HEK293 (cell line): ENCODE data around the gene MRTFA.

Experiments used
- CTCF ChIA-PET: fragments of 350-600 bp; formaldehyde crosslinking; extraction: SDS; loops from one replicate; lab custom pipeline; 2021; ENCODE audit warnings: antibody characterized with exemption; lab: Yijun Ruan, JAX
- POLR2A ChIA-PET: fragments of 300-600 bp; formaldehyde crosslinking; extraction: SDS; loops from one replicate; lab custom pipeline; 2020; ENCODE audit warnings: antibody characterized with exemption, inconsistent platforms; lab: Yijun Ruan, JAX
- H3K27ac ChIP-seq: fragments of 200-500 bp; sonication (Bioruptor generic); 2 replicates; pipeline ENCODE4 v1.5.1; 2014; ENCODE audit warnings: low read depth, low read length, control low read depth, inconsistent platforms; ENCODE audit errors: extremely low read depth
- H3K36me3 ChIP-seq, 2 experiments: fragments of 200-500 bp in 1 of 2; sonication (Bioruptor generic) in 1 of 2; 1 replicate in 1 of 2; 2 replicates in 1 of 2; pipeline ENCODE4 v1.5.1; 2014 to 2017; ENCODE audit warnings: inconsistent platforms in 2 of 2, low read length in 2 of 2; ENCODE audit not compliant: control insufficient read depth in 2 of 2, insufficient read depth in 1 of 2
- H3K4me1 ChIP-seq: fragments of 200-500 bp; sonication (Bioruptor generic); 2 replicates; pipeline ENCODE4 v1.5.1; 2014; ENCODE audit warnings: mild to moderate bottlenecking, low read length, inconsistent platforms; ENCODE audit not compliant: control insufficient read depth, insufficient read depth
- H3K4me3 ChIP-seq: 2 replicates; pipeline ENCODE4 v1.5.1; 2011; ENCODE audit warnings: low read depth, mild to moderate bottlenecking, control low read depth, low read length, moderate library complexity
- H3K9me3 ChIP-seq: fragments of 200-500 bp; sonication (Bioruptor generic); 2 replicates; pipeline ENCODE4 v1.5.1; 2014; ENCODE audit warnings: low read depth, low read length, inconsistent platforms; ENCODE audit not compliant: control insufficient read depth, insufficient read depth
- BCL11A ChIP-seq: fragments of 450-650 bp; formaldehyde crosslinking; IDR thresholded peaks from 2 replicates; pipeline ENCODE4 v1.5.1; 2016; ENCODE audit warnings: low read depth, missing biosample characterization, missing genetic modification characterization
- BCL11B ChIP-seq: fragments of 450-650 bp; formaldehyde crosslinking; IDR thresholded peaks from 2 replicates; pipeline ENCODE4 v1.5.1; 2016; ENCODE audit warnings: low read depth, missing biosample characterization, missing genetic modification characterization
- EGR2 ChIP-seq: fragments of 450-650 bp; formaldehyde crosslinking; IDR thresholded peaks from 2 replicates; pipeline ENCODE4 v1.5.1; 2016; ENCODE audit warnings: low read depth, missing biosample characterization, missing genetic modification characterization
- GLIS2 ChIP-seq: fragments of 450-650 bp; formaldehyde crosslinking; IDR thresholded peaks from 2 replicates; pipeline ENCODE4 v1.5.1; 2016; ENCODE audit warnings: missing biosample characterization, missing genetic modification characterization
- HOXC10 ChIP-seq: sonication (generic); formaldehyde crosslinking; IDR thresholded peaks from 2 replicates; pipeline ENCODE4 v1.8.1; 2023; ENCODE audit warnings: mild to moderate bottlenecking, missing genetic modification reagents
- KLF1 ChIP-seq: fragments of 450-650 bp; formaldehyde crosslinking; IDR thresholded peaks from 2 replicates; pipeline ENCODE4 v1.5.1; 2016; ENCODE audit warnings: missing biosample characterization, missing genetic modification characterization
- KLF17 ChIP-seq: fragments of 450-650 bp; formaldehyde crosslinking; IDR thresholded peaks from 2 replicates; pipeline ENCODE4 v1.5.1; 2016; ENCODE audit warnings: missing biosample characterization, missing genetic modification characterization
- PRDM2 ChIP-seq: fragments of 450-650 bp; formaldehyde crosslinking; IDR thresholded peaks from 2 replicates; pipeline ENCODE4 v1.5.1; 2016; ENCODE audit warnings: missing biosample characterization, missing genetic modification characterization, borderline replicate concordance
- REPIN1 ChIP-seq: fragments of 450-650 bp; formaldehyde crosslinking; IDR thresholded peaks from 2 replicates; pipeline ENCODE4 v1.5.1; 2017; ENCODE audit warnings: missing biosample characterization, missing genetic modification characterization, low read depth
- TRIM28 ChIP-seq: IDR thresholded peaks from 2 replicates; pipeline ENCODE4 v1.6.1; 2011; ENCODE audit warnings: low read length, control low read depth, borderline replicate concordance
- ZBTB10 ChIP-seq: fragments of 450-650 bp; formaldehyde crosslinking; IDR thresholded peaks from 2 replicates; pipeline ENCODE4 v1.5.1; 2016; ENCODE audit warnings: missing biosample characterization, missing genetic modification characterization
- ZBTB21 ChIP-seq: fragments of 450-650 bp; formaldehyde crosslinking; IDR thresholded peaks from 2 replicates; pipeline ENCODE4 v1.5.1; 2017; ENCODE audit warnings: missing biosample characterization, missing genetic modification characterization
- ZEB2 ChIP-seq: fragments of 450-650 bp; formaldehyde crosslinking; IDR thresholded peaks from 2 replicates; pipeline ENCODE4 v1.5.1; 2016; ENCODE audit warnings: missing biosample characterization, missing genetic modification characterization
- ZFHX2 ChIP-seq: fragments of 450-650 bp; formaldehyde crosslinking; conservative IDR thresholded peaks from 2 replicates; pipeline ENCODE4 v1.5.1; 2016; ENCODE audit warnings: missing biosample characterization, missing genetic modification characterization
- ZNF157 ChIP-seq: fragments of 450-650 bp; formaldehyde crosslinking; IDR thresholded peaks from 2 replicates; pipeline ENCODE4 v1.5.1; 2016; ENCODE audit warnings: missing biosample characterization, missing genetic modification characterization
- ZNF24 ChIP-seq: fragments of 450-650 bp; formaldehyde crosslinking; IDR thresholded peaks from 2 replicates; pipeline ENCODE4 v1.5.1; 2016; ENCODE audit warnings: missing biosample characterization, missing genetic modification characterization
- ZNF311 ChIP-seq: fragments of 450-650 bp; formaldehyde crosslinking; IDR thresholded peaks from 2 replicates; pipeline ENCODE4 v1.5.1; 2017; ENCODE audit warnings: missing biosample characterization, missing genetic modification characterization, borderline replicate concordance
- ZNF354C ChIP-seq: fragments of 450-650 bp; formaldehyde crosslinking; IDR thresholded peaks from 2 replicates; pipeline ENCODE4 v1.5.1; 2016; ENCODE audit warnings: missing biosample characterization, missing genetic modification characterization, low read depth, borderline replicate concordance
- ZNF473 ChIP-seq: fragments of 450-650 bp; formaldehyde crosslinking; IDR thresholded peaks from 2 replicates; pipeline ENCODE4 v1.5.1; 2017; ENCODE audit warnings: missing biosample characterization, missing genetic modification characterization
- ZNF501 ChIP-seq: fragments of 450-650 bp; formaldehyde crosslinking; IDR thresholded peaks from 2 replicates; pipeline ENCODE4 v1.5.1; 2016; ENCODE audit warnings: missing biosample characterization, missing genetic modification characterization
- ZNF585B ChIP-seq: fragments of 450-650 bp; formaldehyde crosslinking; IDR thresholded peaks from 2 replicates; pipeline ENCODE4 v1.5.1; 2016; ENCODE audit warnings: missing biosample characterization, missing genetic modification characterization
- ZNF645 ChIP-seq: fragments of 450-650 bp; formaldehyde crosslinking; IDR thresholded peaks from 2 replicates; pipeline ENCODE4; 2016; ENCODE audit warnings: missing biosample characterization, missing genetic modification characterization
- ZNF701 ChIP-seq: fragments of 450-650 bp; formaldehyde crosslinking; IDR thresholded peaks from 2 replicates; pipeline ENCODE4 v1.5.1; 2016; ENCODE audit warnings: missing biosample characterization, missing genetic modification characterization
- ZNF830 ChIP-seq: fragments of 450-650 bp; IDR thresholded peaks from 2 replicates; pipeline ENCODE4 v1.5.0; 2018; ENCODE audit warnings: missing biosample characterization, missing genetic modification characterization, low read depth, mild to moderate bottlenecking, moderate library complexity
- ZXDB ChIP-seq: fragments of 450-650 bp; formaldehyde crosslinking; IDR thresholded peaks from 2 replicates; pipeline ENCODE4 v1.5.1; 2016; ENCODE audit warnings: missing biosample characterization, missing genetic modification characterization

Gene MRTFA

GRCh38 chr22:40685406-40685805, 48.9 kb upstream of the MRTFA start (continued):
- no peak for TF ChIP-seq PRDM2 (tag by site-specific recombination)
- no peak for TF ChIP-seq ZNF24 (tag by site-specific recombination)
- TF ChIP-seq ZBTB10: no peak
- TF ChIP-seq ZNF157: no peak
- no peak for TF ChIP-seq ZBTB21 (tag by site-specific recombination)

- CTCF ChIA-PET: interaction anchor here (0.6 to 3.3 kb wide), 8 partner anchors 9 to 216 kb away, joined by 3 to 86 read pairs (median 5); no protein-coding TSS in a partner anchor
- no peaks in the 10 kb centered on the region for H3K4me1 ChIP-seq
- no peak overlapping the region for H3K27ac ChIP-seq
- H3K36me3 ChIP-seq: no peaks in the 10 kb centered on the region
- no peak for TF ChIP-seq ZNF645
- TF ChIP-seq EGR2 (tag by site-specific recombination): peak; percentile 94
- peak; percentile 91 for TF ChIP-seq ZFHX2
- POLR2A ChIA-PET: no interaction called here
- no peak overlapping the region for H3K4me3 ChIP-seq
- H3K9me3 ChIP-seq: no peaks in the 10 kb centered on the region
Measured at GRCh38 chr22:40684728-40685127, 48.2 kb upstream of the MRTFA start.

GRCh38 chr22:40681451-40681850, 44.9 kb upstream of the MRTFA start:
- Histone ChIP-seq H3K36me3 (no peaks in the 10 kb centered on the region), H3K4me3 (no peak overlapping the region), H3K9me3 (no peaks in the 10 kb centered on the region), H3K4me1 (no peaks in the 10 kb centered on the region; the same call in 1 of the 2 replicates), H3K27ac (no peak overlapping the region)
- ChIA-PET POLR2A (interaction anchor here (0.6 kb wide), 1 partner anchor 53 kb away, joined by 3 read pairs; no protein-coding TSS in a partner anchor), CTCF (interaction anchor here (0.6 to 3.3 kb wide), 4 partner anchors 36 to 100 kb away, joined by 4 to 86 read pairs (median 6); no protein-coding TSS in a partner anchor)
- TF ChIP-seq ZNF701 (no peak), TRIM28 (no peak), ZNF585B (tag by site-specific recombination) (no peak), ZNF830 (tag by site-specific recombination) (no peak), GLIS2 (tag by site-specific recombination) (no peak), REPIN1 (tag by site-specific recombination) (no peak), ZNF311 (tag by site-specific recombination) (no peak), KLF17 (tag by site-specific recombination) (no peak), ZNF354C (tag by site-specific recombination) (no peak), BCL11B (tag by site-specific recombination) (no peak), ZNF473 (tag by site-specific recombination) (no peak), ZNF157 (no peak), ZXDB (no peak), ZNF501 (tag by site-specific recombination) (no peak), ZEB2 (no peak), KLF1 (tag by site-specific recombination) (no peak), BCL11A (tag by site-specific recombination) (no peak), HOXC10 (CRISPR knock-in tag) (no peak)
